AG04450 (cell line): ENCODE results near the gene SUN2. TPM values are rescaled to one million over a fixed set of nuclear protein-coding genes. Genes with fewer than 3 reads are reported as not detected.

Experiments
- CTCF ChIA-PET: fragments of 300-600, 350-600 bp; formaldehyde crosslinking; extraction: SDS; loops from one replicate; lab custom pipeline; 2022; ENCODE audit warnings: antibody characterized with exemption, inconsistent platforms; lab: Charles Lee
- POLR2A ChIA-PET: fragments of 350-600 bp; formaldehyde crosslinking; extraction: SDS; loops from one replicate; lab custom pipeline; 2021; ENCODE audit warnings: antibody characterized with exemption, inconsistent platforms; lab: Yijun Ruan, JAX
- DNase-seq: peaks from one replicate; pipeline ENCODE4 v3.0.0-alpha.2; 2011; ENCODE audit warnings: low read depth, low spot score
- H3K27ac ChIP-seq: one replicate; pipeline ENCODE4 v1.5.1; 2012; ENCODE audit warnings: low read depth, low read length, control low read depth
- H3K27me3 ChIP-seq: one replicate; pipeline ENCODE4 v1.6.0; 2012; ENCODE audit warnings: low read length; ENCODE audit not compliant: control insufficient read depth, insufficient read depth
- H3K4me3 ChIP-seq: 2 replicates; pipeline ENCODE4 v1.5.1; 2011; ENCODE audit warnings: mild to moderate bottlenecking, low read depth, low read length, control low read depth
- H3K9me3 ChIP-seq: 2 replicates; pipeline ENCODE4 v1.5.1; 2012; ENCODE audit warnings: low read length; ENCODE audit not compliant: control insufficient read depth, insufficient read depth
- polyA plus RNA-seq: library from polyadenylated mRNA; depleted of rRNA; stranded (reverse); fragments of >200 nt; gene quantifications from 2 replicates; pipeline ENCODE4 v1.2.3, GENCODE V29; 2011
- TF ChIP-seq, protein P1 (sequence below): IDR thresholded peaks from 2 replicates; pipeline ENCODE4 v1.5.1; 2011; ENCODE audit warnings: low read depth, low read length, control low read depth, inconsistent platforms

The SUN2 gene
- polyA plus RNA-seq, 1 experiment, result 24.5 TPM

DNA sequence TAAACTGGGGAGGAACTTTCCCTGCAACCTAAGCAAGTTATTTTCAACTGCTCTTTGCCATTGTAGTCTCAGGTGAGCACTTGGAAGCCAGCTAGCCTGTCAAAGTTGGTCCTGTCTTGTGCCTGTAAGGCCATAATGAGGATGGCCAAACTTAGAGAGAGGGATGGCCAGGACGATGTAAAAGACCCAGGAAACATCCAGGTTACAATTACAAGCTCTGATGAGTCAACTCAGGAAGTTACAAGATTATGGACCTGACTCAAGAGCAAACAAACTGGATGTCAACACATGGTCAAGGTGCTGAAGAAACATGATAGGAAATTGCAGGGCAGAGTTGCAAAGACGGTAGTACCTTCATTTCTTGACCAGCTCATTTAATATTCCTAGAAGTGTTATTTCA is 48.5 kb downstream of the SUN2 start:
- peak overlapping the region; percentile 88 for H3K4me3 ChIP-seq
- H3K27me3 ChIP-seq, result no peaks in the 10 kb centered on the region
- H3K9me3 ChIP-seq, result peaks cover 3% of the 10 kb centered on the region; the same call in 1 of the 2 replicates
- no peak for DNase-seq
- TF ChIP-seq, protein P1, sequence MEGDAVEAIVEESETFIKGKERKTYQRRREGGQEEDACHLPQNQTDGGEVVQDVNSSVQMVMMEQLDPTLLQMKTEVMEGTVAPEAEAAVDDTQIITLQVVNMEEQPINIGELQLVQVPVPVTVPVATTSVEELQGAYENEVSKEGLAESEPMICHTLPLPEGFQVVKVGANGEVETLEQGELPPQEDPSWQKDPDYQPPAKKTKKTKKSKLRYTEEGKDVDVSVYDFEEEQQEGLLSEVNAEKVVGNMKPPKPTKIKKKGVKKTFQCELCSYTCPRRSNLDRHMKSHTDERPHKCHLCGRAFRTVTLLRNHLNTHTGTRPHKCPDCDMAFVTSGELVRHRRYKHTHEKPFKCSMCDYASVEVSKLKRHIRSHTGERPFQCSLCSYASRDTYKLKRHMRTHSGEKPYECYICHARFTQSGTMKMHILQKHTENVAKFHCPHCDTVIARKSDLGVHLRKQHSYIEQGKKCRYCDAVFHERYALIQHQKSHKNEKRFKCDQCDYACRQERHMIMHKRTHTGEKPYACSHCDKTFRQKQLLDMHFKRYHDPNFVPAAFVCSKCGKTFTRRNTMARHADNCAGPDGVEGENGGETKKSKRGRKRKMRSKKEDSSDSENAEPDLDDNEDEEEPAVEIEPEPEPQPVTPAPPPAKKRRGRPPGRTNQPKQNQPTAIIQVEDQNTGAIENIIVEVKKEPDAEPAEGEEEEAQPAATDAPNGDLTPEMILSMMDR, result no peak
- POLR2A ChIA-PET, result interaction anchor here (0.6 kb wide), 1 partner anchor 10 kb away, joined by 3 read pairs; no protein-coding TSS in a partner anchor
- CTCF ChIA-PET, result interaction anchor here (2.2 kb wide), 1 partner anchor 10 kb away, joined by 6 read pairs; no protein-coding TSS in a partner anchor
- no peak overlapping the region for H3K27ac ChIP-seq

GRCh38 chr22:38706901-38707195 is 49.0 kb downstream of the SUN2 start:
- CTCF ChIA-PET, result interaction anchor here (1.1 to 2.2 kb wide), 2 partner anchors 10 to 57 kb away, joined by 3 to 6 read pairs; no protein-coding TSS in a partner anchor
- Histone ChIP-seq H3K27me3 (no peaks in the 10 kb centered on the region), H3K4me3 (peak overlapping the region; percentile 88), H3K27ac (peak overlapping the region; percentile 87), H3K9me3 (peaks cover 3% of the 10 kb centered on the region; the same call in 1 of the 2 replicates)
- TF ChIP-seq, protein P1, result no peak
- DNase-seq, result no peak
- POLR2A ChIA-PET, result interaction anchor here (1.4 kb wide), 1 partner anchor 10 kb away, joined by 3 read pairs; no protein-coding TSS in a partner anchor

GRCh38 chr22:38706101-38706900 is 49.5 kb downstream of the SUN2 start:
- POLR2A ChIA-PET, result interaction anchor here (0.8 to 1.7 kb wide), 7 partner anchors 9 to 34 kb away, joined by 3 to 8 read pairs (median 3); partner anchors contain the start of gene TOMM22
- H3K4me3 ChIP-seq, result peak overlapping the region; percentile 88
- H3K27me3 ChIP-seq, result no peaks in the 10 kb centered on the region
- TF ChIP-seq, protein P1, result no peak
- peaks cover 3% of the 10 kb centered on the region; the same call in 1 of the 2 replicates for H3K9me3 ChIP-seq
- H3K27ac ChIP-seq, result peak overlapping the region; percentile 87
- no peak for DNase-seq
- CTCF ChIA-PET, result interaction anchor here (1.0 to 2.2 kb wide), 3 partner anchors 11 to 58 kb away, joined by 3 to 6 read pairs (median 6); no protein-coding TSS in a partner anchor

- Histone ChIP-seq H3K4me3 (peak within 1 kb of the TSS; percentile 88), H3K27ac (peak within 1 kb of the TSS; percentile 87), H3K27me3 (no peaks in the 10 kb centered on the region), H3K9me3 (peaks cover 3% of the 10 kb centered on the region; the same call in 1 of the 2 replicates)
- CTCF ChIA-PET, result interaction anchor here (1.0 kb wide), 1 partner anchor 20 kb away, joined by 6 read pairs; no protein-coding TSS in a partner anchor
- POLR2A ChIA-PET, result interaction anchor here (0.5 to 1.7 kb wide), 10 partner anchors 9 to 800 kb away, joined by 3 to 8 read pairs (median 3); partner anchors contain the start of gene TOMM22
- TF ChIP-seq, protein P1, result no peak
- peak; percentile 100 for DNase-seq
These were observed 50.3 kb downstream of the SUN2 start, which contains the start of gene GTPBP1 for GRCh38 chr22:38705235-38706100. Gene GTPBP1 (plus strand): TSS chr22:38705944. CDS start chr22:38705956, 12 bp downstream.
